Muscle of arm (tissue), 14 donors: Measurements from ENCODE around the gene SLC46A2. TPM values are rescaled to one million over a fixed set of nuclear protein-coding genes. Genes with fewer than 3 reads are reported as not detected.
A peak's percentile ranks its signal among the peaks of the same experiment; 100 is the strongest.

Experiments
- DNase-seq: peaks from one replicate; pipeline ENCODE4 v3.0.0-alpha.2; 2013
- long read RNA-seq, 11 donors: transcript quantifications; one replicate each; lab custom pipeline, GENCODE V29; 2026
- polyA plus RNA-seq, 12 donors: library from polyadenylated mRNA; unstranded; fragments of 120-200 nt; gene quantifications; one replicate each; pipeline ENCODE4 v1.2.1, GENCODE V29; 2013; ENCODE audit not compliant: insufficient read length in 12 of 12

The SLC46A2 gene, protein sequence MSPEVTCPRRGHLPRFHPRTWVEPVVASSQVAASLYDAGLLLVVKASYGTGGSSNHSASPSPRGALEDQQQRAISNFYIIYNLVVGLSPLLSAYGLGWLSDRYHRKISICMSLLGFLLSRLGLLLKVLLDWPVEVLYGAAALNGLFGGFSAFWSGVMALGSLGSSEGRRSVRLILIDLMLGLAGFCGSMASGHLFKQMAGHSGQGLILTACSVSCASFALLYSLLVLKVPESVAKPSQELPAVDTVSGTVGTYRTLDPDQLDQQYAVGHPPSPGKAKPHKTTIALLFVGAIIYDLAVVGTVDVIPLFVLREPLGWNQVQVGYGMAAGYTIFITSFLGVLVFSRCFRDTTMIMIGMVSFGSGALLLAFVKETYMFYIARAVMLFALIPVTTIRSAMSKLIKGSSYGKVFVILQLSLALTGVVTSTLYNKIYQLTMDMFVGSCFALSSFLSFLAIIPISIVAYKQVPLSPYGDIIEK
- under 1 TPM in 5 of 12 donors, not detected in 7; 0.18 to 0.31 (median 0.21) TPM for polyA plus RNA-seq
- long read RNA-seq, donor 1: 0 reads
- long read RNA-seq, donor 2: 0 reads
- long read RNA-seq, donor 3: 0 reads
- long read RNA-seq, donor 4: 0 reads
- long read RNA-seq, donor 5: 0 reads
- long read RNA-seq, donor 6: 0 reads
- long read RNA-seq, donor 7: 0 reads
- long read RNA-seq, donor 8: 0 reads
- long read RNA-seq, donor 9: 0 reads
- long read RNA-seq, donor 10: 0 reads
- long read RNA-seq, donor 11: 0 reads

DNA sequence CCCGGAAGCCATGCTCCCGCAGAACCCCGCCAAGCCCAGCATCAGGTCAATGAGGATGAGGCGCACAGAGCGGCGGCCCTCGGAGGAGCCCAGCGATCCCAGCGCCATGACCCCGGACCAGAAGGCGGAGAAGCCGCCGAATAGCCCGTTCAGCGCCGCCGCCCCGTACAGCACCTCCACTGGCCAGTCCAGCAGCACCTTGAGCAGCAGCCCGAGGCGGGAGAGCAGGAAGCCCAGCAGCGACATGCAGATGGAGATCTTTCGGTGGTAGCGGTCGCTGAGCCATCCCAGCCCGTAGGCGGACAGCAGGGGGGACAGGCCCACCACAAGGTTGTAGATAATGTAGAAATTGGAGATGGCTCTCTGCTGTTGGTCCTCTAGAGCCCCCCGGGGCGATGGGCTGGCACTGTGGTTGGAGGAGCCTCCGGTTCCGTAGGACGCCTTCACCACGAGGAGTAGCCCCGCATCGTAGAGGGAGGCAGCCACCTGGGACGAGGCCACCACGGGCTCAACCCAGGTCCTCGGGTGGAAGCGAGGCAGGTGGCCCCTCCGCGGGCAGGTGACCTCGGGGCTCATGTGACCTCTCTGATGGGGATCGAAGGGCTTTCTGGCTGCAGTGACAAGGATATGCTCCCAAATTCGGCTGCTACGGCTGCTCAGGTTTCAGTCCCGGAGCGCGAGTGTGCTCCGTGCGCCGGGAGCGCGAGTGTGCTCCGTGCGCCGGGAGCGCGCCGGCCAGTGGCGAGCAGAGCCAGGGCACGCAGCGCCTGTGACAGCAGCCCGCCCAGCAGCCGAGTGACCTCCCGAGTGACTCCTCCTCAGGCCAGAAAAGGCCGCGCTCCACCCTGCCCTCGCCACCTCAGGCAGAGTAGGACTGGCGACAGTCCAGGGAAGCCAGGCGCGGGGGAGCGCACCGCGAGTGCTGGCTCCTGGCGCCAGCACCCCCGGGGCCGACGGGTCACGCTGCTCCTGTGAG is at the start of gene SLC46A2:
TSS of gene SLC46A2 (minus strand) at position 771 of the 976 bp plus-strand sequence. CDS start at position 576, 195 bp downstream.
- DNase-seq: no peak

DNA sequence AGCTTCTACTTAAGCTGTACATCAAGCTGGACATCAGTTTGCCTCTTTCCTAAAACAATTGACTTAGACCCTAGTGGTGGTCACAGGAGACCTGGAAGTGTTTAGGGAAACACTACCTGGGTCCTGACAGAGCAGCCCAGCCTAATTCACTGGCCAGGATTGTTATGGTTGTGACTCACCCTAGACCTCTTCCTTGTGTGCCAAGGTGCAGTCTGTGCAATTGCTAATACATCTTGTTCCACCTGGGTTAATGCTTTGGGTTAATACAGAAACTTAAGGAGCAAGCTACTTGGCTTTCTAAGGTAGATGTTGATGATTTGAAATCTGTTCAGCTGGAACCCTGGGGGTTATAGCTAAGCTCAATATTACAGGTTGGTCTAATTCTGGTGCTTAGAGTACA is 48.7 kb upstream of the SLC46A2 start:
- no peak for DNase-seq

DNA sequence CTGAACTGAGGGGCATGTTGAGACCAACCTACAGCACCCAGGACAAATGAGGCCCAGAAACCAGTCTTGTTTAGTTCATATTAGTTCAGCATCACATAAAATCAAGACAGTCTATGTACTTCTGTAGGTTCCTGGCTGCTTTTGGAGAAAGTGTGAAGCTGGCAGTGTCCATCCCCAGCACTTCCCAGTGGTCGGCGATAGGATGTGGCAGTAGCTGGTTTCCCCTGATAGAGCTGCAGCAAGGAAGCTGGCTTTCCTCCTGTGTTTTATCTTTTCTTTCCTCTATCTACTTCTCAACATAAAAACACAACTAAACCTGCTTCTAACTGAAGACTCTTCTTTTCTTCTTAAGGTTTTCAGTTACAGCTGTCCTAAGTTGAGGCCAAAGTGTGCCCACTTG is 43.0 kb upstream of the SLC46A2 start:
- DNase-seq: no peak

DNA sequence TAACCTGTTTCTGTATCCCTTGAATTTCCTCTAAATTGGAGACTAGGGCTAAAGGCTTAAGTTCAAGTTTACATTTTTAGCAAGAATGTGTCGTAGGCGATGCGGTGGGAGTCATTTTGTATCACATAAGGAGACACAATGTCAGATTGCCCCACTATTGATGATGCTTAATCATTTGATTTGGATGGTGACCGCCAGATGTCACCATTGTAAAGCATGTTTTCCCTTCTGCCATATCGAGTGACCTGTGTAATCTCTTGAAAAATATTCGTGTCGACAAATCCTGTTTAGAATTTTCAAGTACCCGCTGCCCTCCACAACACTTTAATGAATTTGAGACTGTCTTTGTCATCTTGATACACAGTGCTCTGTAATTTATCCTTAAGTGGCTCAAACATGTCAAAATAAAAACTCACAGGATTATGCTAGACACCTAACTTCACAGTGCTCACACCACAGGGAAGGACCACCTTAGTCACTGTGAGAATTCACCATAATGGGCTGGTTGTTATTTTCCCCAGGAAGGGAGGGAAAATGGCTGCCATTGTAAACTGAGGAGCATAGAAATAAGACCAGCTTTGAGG is 34.5 kb upstream of the SLC46A2 start:
- peak; percentile 25 for DNase-seq

DNA sequence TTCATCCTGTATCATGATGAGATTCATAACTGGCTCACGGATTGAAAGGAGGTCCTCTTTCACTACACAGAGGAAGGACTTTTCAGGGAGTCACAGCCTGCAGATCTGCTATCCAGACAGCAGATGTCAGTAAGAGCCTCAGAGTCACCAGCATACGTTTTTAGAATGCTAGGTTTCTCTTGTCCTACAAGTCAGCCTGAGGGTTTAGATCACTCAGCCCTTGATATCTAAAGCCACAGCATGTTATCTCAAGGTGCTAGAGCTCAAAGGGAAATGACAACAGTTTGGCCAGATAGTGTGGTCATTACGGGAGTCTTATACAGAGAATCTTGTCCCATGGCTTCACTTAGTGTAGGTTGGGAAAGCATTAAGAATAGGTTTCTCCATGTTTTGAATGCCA is 30.9 kb upstream of the SLC46A2 start:
- DNase-seq: peak; percentile 5

DNA sequence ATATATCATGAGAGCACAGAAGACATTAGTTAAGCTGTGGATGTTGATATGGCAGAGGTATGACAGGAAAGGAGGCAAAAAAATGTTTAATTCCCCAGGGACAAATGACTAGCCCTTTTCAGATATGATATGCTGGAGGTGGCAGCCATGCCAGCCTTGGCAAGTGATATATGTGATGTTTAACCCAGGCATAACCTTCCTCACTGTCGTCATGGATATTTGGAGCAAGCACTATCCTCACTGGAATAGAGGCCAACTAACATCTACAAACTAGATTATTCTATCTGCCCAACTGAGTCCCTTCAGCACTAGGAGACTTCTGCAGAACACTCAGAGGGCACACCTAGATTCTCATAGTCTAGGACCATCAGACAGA is 27.3 kb upstream of the SLC46A2 start:
- DNase-seq: no peak

DNA sequence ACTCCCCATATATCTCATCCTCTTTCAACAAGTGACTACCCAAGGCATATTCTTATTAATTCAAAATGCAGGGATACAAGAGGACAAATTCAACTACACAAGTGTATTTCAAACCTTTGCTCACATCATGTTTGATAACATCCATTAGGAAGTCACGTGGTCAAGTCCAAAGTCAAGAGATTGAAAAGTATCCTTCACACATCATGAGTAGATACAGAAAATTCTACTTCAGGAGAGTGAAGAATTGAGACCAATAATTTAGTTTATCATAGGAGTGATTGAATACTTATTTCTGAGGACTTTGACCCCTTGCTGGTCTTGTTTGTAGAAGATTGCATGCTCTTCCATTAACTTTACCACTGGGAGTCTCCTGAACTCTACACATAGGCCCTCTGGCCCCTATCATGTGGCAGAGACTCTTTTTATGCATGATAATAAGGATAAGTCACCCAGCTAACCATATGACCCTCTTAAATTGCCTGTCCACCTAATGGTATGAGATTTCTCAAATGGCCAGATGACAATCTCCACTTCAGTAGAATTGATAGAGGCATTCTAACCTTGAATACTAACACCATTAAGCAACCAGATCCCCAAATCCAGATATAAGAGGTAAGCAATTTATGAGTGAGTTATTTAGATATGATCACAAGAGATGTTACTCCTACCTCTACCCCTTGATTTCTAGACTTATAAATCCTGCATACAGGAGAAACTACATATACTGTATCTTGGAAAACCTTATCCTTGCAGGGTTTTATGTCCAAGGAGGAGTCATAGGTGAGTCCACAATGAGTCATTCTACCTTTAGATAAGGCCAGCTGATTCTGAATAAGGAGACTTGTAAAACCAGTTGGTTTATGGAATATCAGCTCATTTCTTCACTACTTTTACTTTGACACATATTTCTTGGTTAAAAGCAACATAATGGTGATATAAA is 26.6 kb upstream of the SLC46A2 start:
- DNase-seq: no peak

DNA sequence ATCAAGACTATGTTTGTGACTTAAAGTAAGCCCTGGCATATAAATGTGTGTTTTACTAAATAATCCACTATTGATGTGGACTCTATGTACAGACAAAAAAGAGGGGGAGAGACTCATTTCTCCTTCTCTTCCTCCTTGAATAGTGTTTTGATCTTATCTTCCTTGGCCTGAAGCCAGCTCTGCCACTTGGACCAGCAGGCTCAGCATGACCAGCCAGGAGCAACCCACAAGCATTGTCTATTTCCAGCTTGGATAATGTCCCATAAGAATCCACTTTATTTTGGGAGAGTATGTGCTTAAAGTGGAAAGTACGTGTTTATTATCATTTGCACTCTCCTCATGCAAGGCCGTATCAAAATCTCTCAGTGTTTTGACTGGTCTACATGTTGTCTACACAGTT is 23.8 kb upstream of the SLC46A2 start:
- DNase-seq: no peak

DNA sequence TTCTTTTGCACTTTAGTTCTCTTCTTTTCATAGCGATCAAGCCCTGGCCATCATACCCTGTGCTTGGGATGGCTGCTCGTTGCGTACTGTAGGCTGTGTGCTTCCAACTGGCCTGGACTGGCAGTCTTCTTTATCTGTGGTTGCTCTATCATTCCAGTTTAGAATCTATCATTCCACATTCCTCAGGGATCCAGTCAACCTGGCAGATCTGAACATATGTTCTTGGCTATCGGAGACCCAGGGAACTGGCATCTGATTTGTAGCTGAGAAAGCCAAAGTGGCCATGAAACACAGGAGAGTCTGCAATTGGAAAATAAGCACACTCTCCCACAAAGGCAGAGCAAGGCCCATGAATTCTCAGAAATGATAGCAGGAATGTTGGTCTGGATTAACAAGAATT is 22.6 kb upstream of the SLC46A2 start:
- DNase-seq: no peak

DNA sequence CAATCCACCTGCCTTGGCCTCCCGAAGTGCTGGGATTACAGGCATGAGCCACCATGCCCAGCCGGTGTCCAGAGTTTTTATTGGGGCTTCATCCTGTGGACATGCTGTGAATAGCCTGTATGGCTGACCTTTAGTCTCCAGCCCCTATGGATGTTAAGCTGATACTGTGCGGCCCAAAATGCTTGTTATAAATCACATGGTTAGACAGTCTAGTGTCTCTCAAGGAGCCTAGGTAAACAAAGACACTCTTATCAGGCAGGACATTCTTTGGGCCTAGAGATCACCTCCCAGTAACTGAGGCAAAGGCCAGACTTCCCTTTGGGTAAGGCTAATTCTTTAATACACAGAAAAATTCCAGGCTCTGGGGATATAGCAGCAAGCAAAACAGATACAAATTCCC is 22.0 kb upstream of the SLC46A2 start:
- DNase-seq: no peak

DNA sequence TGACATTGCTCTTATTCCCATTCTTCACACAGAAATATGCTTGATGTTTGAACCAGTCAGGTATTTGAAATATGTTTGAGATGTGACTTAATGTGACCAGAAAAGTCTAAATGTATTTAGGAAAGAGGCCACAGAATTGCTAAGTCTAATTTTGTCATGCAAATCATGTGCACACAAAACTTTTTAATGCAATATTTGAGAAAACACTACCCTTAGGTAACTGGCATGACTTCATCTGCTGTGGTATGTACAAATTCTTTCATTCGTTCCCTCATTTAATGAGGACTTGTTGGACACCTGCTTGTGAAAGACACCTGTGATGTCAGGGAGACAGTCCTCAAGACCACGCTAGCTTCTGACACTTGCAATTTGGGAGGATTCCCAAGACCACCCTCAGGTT is 21.1 kb upstream of the SLC46A2 start:
- no peak for DNase-seq

DNA sequence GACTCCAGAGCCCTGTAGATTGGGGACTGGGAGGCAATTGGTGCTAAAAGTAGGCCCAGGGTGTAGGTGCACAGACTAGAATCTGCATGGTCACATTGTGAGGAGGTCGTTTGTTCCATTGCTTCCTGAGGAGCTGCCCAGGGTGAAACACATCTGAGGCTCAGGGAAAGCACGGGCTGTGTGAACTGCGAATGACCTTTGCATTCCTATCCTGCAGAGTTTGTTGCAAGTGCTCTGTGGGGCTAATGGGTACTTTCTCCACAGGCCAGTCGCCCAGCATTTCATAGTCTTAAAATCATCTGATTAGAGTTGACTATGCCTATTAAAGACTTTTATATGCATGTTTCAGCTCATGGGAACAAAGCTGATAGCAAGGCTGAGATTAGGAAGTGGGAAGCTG is 14.4 kb upstream of the SLC46A2 start:
- DNase-seq: no peak

DNA sequence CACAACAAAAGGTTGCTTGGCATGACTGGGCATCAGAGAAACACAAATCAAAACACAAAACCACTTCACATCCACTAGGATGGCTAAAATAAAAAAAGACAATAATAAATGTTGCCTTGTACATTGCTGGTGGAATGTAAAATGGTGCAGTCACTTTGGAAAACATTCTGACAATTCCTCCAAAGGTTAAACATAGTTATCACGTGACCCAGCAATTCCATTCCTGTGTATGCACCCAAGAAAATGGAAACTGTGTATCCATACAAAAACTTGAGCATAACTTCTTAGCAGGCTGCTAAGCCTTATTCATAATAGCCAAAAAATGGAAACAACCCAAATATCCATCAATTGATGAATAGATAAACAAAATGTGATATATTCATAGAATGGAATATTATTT is 10.2 kb upstream of the SLC46A2 start:
- no peak for DNase-seq

DNA sequence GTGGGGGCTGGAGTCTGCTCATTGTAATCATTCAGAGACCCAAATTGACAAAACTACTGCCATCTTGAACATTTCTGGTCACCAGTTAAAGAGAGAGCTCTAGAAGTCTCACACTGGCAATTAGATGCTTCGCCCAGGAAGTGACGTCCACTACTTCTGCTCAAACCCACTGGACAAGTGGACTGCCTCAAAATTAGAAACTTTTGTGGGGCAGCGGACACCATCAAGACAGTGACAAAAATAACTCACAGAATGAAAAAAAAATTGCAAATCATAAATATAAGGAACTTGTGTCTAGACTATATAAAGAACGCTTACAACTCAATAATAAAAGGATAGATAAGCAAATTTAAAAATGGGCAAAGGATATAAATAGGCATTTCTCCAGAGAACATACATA is 9.8 kb upstream of the SLC46A2 start:
- DNase-seq: no peak

DNA sequence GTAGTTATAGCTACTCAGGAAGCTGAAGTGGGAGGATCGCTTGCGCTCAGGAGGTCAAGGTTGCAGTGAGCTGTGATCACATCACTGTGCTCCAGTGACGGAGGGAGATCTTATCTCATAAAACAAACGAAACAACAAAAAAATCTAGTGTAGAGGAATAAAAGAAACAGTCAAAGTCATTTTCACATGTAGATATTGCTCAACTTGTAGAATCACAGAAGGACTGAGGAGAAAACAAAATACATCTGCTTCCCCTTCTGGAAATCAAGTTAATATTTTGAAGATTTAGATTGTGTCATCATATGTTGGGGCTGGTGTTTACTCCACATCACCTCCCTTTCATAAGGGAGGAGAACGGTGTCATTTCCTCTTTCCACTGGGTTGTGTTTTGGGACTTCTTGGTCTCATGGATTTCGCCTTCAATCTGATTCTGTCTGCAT is 8.2 kb upstream of the SLC46A2 start:
- DNase-seq: no peak

DNA sequence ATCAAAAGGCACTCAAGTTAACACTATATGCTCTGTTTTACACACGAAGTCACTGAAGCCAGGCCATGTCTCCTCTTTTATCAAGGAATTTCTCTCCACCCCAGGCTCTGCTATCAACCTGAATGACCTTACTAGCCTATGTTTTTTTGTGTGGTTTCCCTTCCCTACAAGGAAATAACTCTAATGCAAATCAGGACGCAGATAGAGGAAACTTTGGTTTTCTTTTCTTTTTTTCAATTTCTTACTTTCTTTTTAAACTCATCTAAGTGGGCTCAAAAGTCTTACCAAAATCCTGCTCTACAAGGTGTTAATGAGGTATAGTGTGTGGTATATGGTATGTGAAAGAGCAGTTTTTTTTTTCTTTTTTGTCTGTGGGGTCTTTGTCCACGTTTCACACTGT is 5.5 kb upstream of the SLC46A2 start:
- DNase-seq: no peak

DNA sequence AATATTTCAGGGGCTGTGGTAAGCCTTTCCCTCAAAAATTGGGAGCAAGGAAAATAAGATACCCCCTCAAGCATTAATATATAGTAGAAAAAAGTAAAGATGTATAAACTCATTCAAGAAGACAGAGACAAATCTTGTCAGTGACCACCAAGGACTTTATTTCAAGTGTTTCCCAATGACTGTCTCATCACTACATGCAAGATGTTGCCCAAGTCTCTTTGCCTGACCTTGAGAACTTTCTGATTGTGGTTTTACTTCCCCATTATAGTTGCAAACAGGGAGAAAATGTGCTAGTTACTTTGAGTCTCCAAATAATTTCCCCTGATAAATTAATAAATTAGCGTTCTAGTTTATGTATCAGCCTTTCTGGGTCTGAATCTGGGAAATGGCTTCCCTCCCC is 4.0 kb upstream of the SLC46A2 start:
- DNase-seq: no peak

DNA sequence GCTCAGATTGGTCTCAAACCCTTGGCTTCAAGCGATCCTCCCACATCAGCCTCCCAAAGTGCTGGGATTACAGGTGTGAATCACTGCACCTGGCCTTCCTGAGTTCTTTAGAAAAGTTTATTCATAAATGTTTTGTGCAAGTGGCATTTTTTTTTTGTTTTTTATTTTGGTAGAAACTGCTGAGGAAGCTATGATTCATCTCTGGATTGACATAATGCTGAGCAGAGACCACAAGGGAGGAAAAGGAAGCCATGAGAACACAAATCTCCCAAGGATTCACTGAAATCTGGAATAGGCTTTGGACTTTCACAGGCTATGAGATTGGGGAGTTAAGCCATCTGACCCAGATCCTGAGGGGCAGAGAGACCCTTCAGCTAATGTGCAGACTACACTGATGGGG is 3.4 kb upstream of the SLC46A2 start:
- DNase-seq: no peak

DNA sequence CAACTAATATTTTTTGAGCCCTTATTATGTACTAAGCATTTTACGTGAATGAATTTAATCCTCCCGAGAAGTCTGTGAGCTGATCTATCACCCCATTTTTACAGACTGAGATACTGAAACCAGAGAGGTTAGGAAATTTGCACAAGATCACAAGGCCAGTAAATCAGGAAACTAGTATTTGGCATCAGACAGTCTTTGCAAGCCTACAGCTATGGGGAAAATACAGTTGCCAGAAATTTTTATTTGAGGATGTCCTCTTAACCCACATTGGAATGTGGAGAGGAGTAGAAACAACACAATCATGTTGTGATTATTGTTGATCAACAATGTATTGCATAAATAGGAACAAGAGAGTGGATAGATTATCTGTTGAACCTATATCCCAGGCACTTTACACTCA is 2.3 kb upstream of the SLC46A2 start:
- no peak for DNase-seq

DNA sequence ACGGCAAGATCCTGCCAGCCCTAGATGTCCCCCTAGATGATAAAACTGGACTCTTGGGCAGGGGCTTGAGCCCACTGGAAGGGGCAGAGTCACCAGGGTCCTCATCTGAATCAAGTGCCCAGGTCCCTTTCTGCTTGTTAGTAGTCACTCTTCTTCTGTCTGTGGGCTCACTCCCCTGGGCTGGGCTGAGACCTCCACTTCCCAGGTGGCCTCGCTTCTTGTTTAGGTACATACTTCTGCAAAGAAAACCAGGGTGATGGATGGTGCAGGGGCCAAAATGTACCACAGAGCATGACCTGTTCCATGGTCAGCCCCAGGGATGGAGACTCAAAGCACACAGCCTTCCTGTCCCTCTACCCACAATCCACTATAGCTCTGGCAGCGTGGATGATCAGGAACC is 845 bp upstream of the SLC46A2 start:
- no peak for DNase-seq

DNA sequence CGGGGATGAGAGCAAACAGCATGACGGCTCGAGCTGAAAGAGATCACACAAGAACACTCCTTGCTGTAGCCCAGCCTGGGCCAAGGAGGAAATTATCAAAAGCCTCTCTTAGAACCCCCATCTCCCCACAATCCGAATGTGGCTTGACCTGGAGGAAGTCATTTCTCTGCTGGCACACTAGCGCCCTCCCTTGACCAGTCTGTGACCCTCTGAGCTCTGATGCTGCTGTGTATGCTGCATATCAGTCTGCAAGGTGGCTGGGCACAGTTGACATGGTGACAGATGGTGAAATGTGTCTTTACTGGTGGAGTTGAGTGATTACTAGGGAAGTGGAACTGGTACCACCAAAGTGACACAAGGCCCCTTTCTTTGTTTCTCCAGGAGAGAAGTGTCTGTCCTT is 3.3 kb downstream of the SLC46A2 start:
- DNase-seq: no peak
